ENCODE data around the gene ATP1A3.

ATP1A3 gene

DNA sequence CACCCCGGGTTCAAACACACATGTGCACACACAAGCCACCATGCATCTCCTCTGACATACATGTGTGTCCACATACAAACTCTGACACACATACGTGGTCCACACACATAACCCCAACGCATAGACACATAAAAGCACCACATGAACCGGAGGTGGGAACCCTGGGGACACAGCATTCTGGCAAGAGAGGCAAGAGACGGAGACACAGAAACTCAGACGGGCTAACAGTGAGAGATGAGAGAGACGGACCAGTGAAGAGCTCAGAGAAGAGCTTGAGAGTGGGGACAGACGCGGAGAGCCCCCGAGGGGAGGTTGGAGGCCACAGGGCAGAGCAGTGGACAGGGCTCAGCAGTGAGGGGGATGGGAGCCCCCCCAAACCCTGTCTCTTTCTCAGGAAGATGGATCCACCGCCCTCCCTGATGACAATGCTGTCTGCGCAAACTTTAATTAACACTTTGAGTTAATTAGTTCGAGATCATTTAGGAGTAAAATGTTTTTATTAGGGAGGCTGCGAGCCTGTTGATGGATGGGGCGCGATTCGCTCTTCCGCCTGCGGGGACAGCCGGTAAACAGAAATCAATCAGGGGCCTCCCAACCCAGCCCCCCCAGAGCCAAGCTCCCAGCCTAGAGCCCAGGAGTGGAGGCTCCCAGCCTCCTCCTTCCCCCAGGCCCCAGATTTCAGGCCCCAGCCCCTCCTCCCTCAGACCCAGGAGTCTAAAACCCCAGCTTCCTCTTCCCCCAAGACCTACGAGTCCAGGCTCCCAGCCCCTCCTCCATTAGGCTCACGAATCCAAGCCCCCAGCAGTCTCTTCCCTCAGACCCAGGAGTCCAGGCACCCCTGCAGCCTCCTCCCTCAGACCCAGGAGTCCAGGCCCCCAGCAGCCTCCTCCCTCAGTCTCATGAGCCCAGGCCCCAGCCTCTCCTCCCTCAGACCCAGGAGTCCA is 56.2 kb downstream of the ATP1A3 start:
- DNase-seq (ENCODE audit: extremely low read depth, low read depth), result no peak
- TF ChIP-seq, protein P1, sequence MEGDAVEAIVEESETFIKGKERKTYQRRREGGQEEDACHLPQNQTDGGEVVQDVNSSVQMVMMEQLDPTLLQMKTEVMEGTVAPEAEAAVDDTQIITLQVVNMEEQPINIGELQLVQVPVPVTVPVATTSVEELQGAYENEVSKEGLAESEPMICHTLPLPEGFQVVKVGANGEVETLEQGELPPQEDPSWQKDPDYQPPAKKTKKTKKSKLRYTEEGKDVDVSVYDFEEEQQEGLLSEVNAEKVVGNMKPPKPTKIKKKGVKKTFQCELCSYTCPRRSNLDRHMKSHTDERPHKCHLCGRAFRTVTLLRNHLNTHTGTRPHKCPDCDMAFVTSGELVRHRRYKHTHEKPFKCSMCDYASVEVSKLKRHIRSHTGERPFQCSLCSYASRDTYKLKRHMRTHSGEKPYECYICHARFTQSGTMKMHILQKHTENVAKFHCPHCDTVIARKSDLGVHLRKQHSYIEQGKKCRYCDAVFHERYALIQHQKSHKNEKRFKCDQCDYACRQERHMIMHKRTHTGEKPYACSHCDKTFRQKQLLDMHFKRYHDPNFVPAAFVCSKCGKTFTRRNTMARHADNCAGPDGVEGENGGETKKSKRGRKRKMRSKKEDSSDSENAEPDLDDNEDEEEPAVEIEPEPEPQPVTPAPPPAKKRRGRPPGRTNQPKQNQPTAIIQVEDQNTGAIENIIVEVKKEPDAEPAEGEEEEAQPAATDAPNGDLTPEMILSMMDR (IDR thresholded peaks at IDR 0.05; ENCODE audit: low read depth, low read length, missing control alignments), result no peak
- no peak overlapping the region for H3K4me3 ChIP-seq (replicated peaks; ENCODE audit: low read depth, low read length)

DNA sequence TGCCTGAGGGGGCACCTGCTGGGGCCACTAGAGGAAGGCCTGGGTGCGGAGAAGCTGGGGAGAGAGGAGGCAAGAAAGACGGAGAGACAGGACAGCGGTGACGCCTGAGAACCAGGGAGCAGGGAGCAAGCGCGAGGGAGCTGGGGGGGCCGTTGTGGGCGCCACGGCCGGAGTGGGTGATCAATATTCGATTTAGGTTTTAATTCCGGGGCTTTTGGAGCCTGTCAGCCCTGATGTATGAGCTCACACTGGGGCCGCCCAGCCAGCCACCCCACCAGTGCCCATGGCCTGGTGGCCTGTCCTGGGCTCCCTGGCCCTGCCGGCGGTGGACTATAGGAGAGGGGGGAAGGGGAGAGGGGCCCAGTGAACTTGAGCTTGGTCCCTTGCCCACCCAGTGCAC is 57.1 kb downstream of the ATP1A3 start:
- no peak overlapping the region for H3K4me3 ChIP-seq (replicated peaks; ENCODE audit: low read depth, low read length)
- TF ChIP-seq, protein P1 (IDR thresholded peaks at IDR 0.05; ENCODE audit: low read depth, low read length, missing control alignments), result no peak
- no peak for DNase-seq (ENCODE audit: extremely low read depth, low read depth)

DNA sequence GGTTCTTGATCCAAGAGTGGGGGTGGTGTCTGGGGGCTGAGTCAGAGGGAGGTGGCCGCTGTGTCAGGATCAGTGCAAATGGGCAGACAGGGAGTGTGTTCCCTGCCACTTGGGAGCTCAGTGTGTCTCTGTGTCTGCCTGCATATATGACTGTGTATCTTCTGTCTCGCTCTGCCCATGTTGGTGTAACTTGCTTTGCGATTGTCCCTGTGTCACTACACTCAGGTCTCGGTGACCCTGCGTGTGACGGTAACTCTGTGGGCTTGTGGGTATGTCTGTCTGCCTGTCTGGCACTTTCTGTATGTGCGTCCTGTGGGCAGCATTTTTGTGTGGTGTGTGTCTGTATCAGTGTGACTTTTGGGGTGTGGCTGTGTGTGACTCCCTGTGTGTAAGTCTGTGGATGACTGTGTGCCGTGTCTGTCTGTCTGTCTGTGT is 57.6 kb downstream of the ATP1A3 start:
- DNase-seq (ENCODE audit: extremely low read depth, low read depth), result no peak
- H3K4me3 ChIP-seq (replicated peaks; ENCODE audit: low read depth, low read length), result no peak overlapping the region
- TF ChIP-seq, protein P1 (IDR thresholded peaks at IDR 0.05; ENCODE audit: low read depth, low read length, missing control alignments), result no peak

DNA sequence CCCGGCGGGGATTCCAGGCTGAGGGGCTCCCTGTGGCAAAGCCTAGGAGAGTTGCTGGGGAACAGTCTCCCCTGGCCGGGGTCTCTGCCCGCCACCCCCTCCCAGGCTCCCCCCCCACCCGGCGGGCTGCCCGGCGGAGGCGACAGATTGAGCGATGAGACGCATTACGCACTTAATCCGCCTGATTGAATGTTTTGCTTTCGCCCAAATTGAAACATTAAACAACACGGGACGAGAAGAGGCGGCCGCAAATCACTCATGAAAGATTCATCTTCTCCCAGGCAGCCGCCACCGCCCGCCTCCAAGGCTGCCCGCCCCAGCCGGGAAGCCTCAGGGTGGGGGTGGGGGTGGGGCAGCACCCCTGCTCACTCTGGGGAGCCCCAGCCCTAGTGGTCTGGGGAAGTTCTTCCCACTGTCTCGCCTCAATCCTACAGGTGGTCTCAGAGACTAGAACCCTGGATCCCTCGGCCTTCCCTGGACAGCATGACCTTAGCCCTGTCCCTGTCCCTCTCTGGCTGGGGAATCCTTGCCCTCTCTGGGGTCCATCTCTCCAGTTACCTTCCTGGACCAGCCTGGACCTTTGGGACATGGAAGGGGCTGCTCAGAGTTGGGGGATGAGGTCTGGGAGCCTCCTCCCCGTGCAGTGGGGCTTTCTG is 58.1 kb downstream of the ATP1A3 start:
- no peak overlapping the region for H3K4me3 ChIP-seq (replicated peaks; ENCODE audit: low read depth, low read length)
- TF ChIP-seq, protein P1 (IDR thresholded peaks at IDR 0.05; ENCODE audit: low read depth, low read length, missing control alignments), result no peak
- no peak for DNase-seq (ENCODE audit: extremely low read depth, low read depth)

DNA sequence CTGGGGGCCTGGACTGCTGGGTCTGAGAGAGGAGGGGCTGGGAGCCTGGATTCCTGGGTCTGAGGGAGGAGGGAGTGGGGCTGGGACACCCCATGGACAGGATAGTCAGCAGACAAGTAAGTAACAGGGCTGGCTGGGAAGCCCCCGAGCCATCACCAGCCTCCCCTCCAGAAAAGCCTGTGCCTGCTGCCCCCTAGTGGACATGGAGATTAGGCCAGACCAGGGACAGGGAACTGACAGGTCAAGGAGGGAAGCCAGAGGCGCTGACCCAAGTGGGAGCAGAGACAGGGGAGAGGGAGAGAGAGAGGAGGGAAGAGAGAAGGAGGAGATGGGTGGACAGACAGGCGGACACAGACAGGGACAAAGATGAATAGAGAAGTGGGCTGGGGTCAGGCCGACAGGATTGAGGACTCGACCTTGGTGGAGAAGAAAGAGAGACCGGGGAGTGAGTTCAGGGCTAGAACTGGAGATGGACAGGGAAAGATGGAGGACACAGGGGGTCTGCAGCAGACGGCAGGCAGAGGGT is 59.1 kb downstream of the ATP1A3 start:
- H3K4me3 ChIP-seq (replicated peaks; ENCODE audit: low read depth, low read length), result no peak overlapping the region
- DNase-seq (ENCODE audit: extremely low read depth, low read depth), result no peak
- TF ChIP-seq, protein P1 (IDR thresholded peaks at IDR 0.05; ENCODE audit: low read depth, low read length, missing control alignments), result peak; percentile 97

DNA sequence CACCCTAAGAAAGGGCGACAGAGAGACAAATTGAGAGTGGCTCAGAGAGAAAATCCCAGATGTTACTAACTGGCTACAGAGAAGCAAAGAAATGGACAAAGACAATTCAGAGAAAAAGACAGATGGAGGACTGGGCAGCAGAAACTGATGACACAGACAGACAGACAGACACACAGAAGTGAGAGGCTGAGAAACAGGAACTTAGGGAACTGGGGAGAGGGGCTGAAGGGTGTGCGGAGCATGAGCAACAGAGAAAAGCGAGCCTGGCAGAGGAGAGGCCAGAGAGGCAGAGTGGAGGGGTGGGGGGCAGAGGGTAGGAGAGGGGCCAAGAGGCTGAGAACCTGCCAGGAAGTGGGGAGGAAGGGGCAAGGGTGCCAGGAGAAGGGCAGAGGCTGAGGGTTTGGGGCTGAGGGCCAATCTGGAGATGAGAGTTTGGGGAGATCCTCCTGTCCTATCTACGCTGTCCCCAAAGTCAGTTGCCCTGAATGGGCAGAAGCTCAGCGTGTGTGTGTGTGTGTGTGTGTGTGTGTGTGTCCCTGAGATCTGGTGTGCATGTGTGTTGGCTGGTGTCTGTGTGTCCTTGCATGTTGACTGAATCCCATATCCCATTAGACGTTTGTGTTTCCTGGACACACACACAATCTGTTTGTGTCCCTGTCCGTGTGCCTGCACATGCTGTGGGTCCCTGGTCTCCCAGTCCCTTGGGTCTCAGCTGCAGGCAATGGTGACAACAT is 60.2 kb downstream of the ATP1A3 start:
- no peak overlapping the region for H3K4me3 ChIP-seq (replicated peaks; ENCODE audit: low read depth, low read length)
- DNase-seq (ENCODE audit: extremely low read depth, low read depth), result no peak
- TF ChIP-seq, protein P1 (IDR thresholded peaks at IDR 0.05; ENCODE audit: low read depth, low read length, missing control alignments), result no peak

Measured in HFF-Myc (cell line).